ENCODE measurements around the gene RNF168.
A peak's percentile ranks its signal among the peaks of the same experiment; 100 is the strongest.
"Not testable (repeated sequence)": the region's sequence is repeated elsewhere in the genome, so short reads cannot be mapped to it uniquely, and the experiment has no call there.

RNF168 gene

GRCh38 chr3:196454935-196455334, 48.6 kb downstream of the RNF168 start:
- H3K27me3 ChIP-seq (replicated peaks), result no peaks in the 10 kb centered on the region
- H3K4me3 ChIP-seq (ENCODE audit: low read depth, low read length), result no peak overlapping the region
- peak; percentile 8 for DNase-seq
- H3K36me3 ChIP-seq (replicated peaks), result no peaks in the 10 kb centered on the region
- H3K27ac ChIP-seq, result no peak overlapping the region
- in situ Hi-C loops (cut with HindIII; ENCODE audit: low pct_ligation_motif_present, low sequenced_read_pairs), result no loop called here
- no peak for TF ChIP-seq CTCF (IDR thresholded peaks at IDR 0.05; ENCODE audit: low read depth, low read length, missing control alignments)

- H3K27me3 ChIP-seq (replicated peaks); DNase-seq; H3K36me3 ChIP-seq (replicated peaks); H3K27ac ChIP-seq; H3K4me3 ChIP-seq (ENCODE audit: low read depth, low read length); in situ Hi-C loops (cut with HindIII; ENCODE audit: low pct_ligation_motif_present, low sequenced_read_pairs): not testable (repeated sequence)
- peak; percentile 39 for TF ChIP-seq CTCF (IDR thresholded peaks at IDR 0.05; ENCODE audit: low read depth, low read length, missing control alignments)
Observed at GRCh38 chr3:196445391-196445790, 58.2 kb downstream of the RNF168 start.

- no peaks in the 10 kb centered on the region for H3K27me3 ChIP-seq (replicated peaks)
- no peak overlapping the region for H3K4me3 ChIP-seq (ENCODE audit: low read depth, low read length)
- no peak for DNase-seq
- H3K36me3 ChIP-seq (replicated peaks), result no peaks in the 10 kb centered on the region
- no peak for TF ChIP-seq CTCF (IDR thresholded peaks at IDR 0.05; ENCODE audit: low read depth, low read length, missing control alignments)
- in situ Hi-C loops (cut with HindIII; ENCODE audit: low pct_ligation_motif_present, low sequenced_read_pairs), result no loop called here
- H3K27ac ChIP-seq, result no peak overlapping the region
Observed at GRCh38 chr3:196444500-196444894, 59.1 kb downstream of the RNF168 start.

GRCh38 chr3:196440696-196441095, 62.9 kb downstream of the RNF168 start:
- no peaks in the 10 kb centered on the region for H3K36me3 ChIP-seq (replicated peaks)
- no peaks in the 10 kb centered on the region for H3K27me3 ChIP-seq (replicated peaks)
- TF ChIP-seq CTCF (IDR thresholded peaks at IDR 0.05; ENCODE audit: low read depth, low read length, missing control alignments), result no peak
- H3K4me3 ChIP-seq (ENCODE audit: low read depth, low read length), result no peak overlapping the region
- in situ Hi-C loops (cut with HindIII; ENCODE audit: low pct_ligation_motif_present, low sequenced_read_pairs), result no loop called here
- no peak overlapping the region for H3K27ac ChIP-seq
- no peak for DNase-seq

- DNase-seq, result peak; percentile 39
- Histone ChIP-seq H3K27me3 (replicated peaks) (no peaks in the 10 kb centered on the region), H3K36me3 (replicated peaks) (no peaks in the 10 kb centered on the region), H3K27ac (no peak overlapping the region), H3K4me3 (ENCODE audit: low read depth, low read length) (no peak overlapping the region)
- in situ Hi-C loops (cut with HindIII; ENCODE audit: low pct_ligation_motif_present, low sequenced_read_pairs), result no loop called here
- TF ChIP-seq CTCF (IDR thresholded peaks at IDR 0.05; ENCODE audit: low read depth, low read length, missing control alignments), result no peak
Observed at GRCh38 chr3:196440041-196440537, 63.5 kb downstream of the RNF168 start.
